Measurements from ENCODE around the gene MTHFD2.

MTHFD2 gene

DNA sequence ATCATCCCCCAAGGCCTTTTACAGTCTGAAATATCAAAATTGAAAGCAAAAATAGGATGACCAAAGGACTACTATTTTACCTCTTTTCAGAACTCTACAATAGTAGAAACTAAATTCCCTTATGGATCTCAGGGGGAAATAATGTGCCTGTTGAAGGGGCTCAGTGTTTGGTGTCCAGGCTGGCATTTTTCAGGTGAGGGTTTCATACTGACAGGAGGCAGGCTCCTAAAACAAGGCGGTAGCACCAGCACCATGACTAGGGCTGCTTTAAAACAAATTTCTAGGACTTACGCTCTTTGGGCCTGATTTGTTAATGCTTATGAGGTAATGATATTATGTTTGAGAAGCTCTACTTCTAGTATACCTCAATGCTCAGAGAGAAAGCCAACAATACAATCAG lies 45.5 kb upstream of the MTHFD2 start:
- Histone ChIP-seq H3K9ac (ENCODE audit: low read depth, low read length) (no peak overlapping the region), H2AFZ (ENCODE audit: low read depth, low read length) (no peak overlapping the region), H3K27me3 (ENCODE audit: insufficient read depth, low read length, poor library complexity) (no peaks in the 10 kb centered on the region), H3K9me3 (ENCODE audit: insufficient read depth, low read length, severe bottlenecking) (no peaks in the 10 kb centered on the region), H4K20me1 (ENCODE audit: insufficient read depth, low read length) (no peaks in the 10 kb centered on the region), H3K79me2 (ENCODE audit: insufficient read depth, low read length) (0 out of 2 replicates have a peak, but pooled peaks cover 3% of the 10 kb centered on the region), H3K36me3 (ENCODE audit: insufficient read depth, low read length) (peaks cover 60% of the 10 kb centered on the region), H3K27ac (ENCODE audit: low read length) (no peak overlapping the region), H3K4me3 (ENCODE audit: low read depth in 1 of 2, low read length in 2 of 2) (no peak overlapping the region), H3K4me1 (ENCODE audit: insufficient read depth, low read length) (peaks cover 8% of the 10 kb centered on the region), H3K4me2 (ENCODE audit: insufficient read depth, low read length) (no peak overlapping the region)
- TF ChIP-seq, protein P1, sequence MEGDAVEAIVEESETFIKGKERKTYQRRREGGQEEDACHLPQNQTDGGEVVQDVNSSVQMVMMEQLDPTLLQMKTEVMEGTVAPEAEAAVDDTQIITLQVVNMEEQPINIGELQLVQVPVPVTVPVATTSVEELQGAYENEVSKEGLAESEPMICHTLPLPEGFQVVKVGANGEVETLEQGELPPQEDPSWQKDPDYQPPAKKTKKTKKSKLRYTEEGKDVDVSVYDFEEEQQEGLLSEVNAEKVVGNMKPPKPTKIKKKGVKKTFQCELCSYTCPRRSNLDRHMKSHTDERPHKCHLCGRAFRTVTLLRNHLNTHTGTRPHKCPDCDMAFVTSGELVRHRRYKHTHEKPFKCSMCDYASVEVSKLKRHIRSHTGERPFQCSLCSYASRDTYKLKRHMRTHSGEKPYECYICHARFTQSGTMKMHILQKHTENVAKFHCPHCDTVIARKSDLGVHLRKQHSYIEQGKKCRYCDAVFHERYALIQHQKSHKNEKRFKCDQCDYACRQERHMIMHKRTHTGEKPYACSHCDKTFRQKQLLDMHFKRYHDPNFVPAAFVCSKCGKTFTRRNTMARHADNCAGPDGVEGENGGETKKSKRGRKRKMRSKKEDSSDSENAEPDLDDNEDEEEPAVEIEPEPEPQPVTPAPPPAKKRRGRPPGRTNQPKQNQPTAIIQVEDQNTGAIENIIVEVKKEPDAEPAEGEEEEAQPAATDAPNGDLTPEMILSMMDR (IDR thresholded peaks at IDR 0.05; ENCODE audit: borderline replicate concordance, extremely low read depth, low read length, poor library complexity, severe bottlenecking), result no peak
- no peak for TF ChIP-seq EZH2 (IDR thresholded peaks at IDR 0.05; ENCODE audit: borderline replicate concordance, low read depth, low read length, severe bottlenecking)
- no peak for ATAC-seq (ENCODE audit: insufficient read depth, low read depth)
- DNase-seq, result no peak

DNA sequence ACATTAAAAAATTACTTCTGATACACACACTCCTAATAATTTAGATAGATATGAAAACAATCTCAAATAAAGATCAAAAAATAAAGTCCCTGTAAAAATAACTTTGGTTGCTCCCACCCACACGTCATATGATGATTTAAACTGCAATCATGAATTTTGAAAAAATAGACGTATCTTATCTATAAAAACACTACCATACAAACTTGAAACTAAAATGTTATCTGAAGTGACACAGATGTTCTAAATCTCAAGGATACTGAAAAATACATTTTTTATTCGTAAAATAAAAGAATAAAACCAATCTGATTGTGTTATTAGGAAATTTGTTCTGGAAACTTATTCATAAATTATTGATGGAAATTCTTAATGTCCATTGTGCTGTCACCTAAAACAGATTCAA lies 42.6 kb upstream of the MTHFD2 start:
- DNase-seq, result no peak
- H3K9me3 ChIP-seq (ENCODE audit: insufficient read depth, low read length, severe bottlenecking), result no peaks in the 10 kb centered on the region
- H4K20me1 ChIP-seq (ENCODE audit: insufficient read depth, low read length), result no peaks in the 10 kb centered on the region; the same call in 1 of the 2 replicates
- H3K4me2 ChIP-seq (ENCODE audit: insufficient read depth, low read length), result no peak overlapping the region
- peaks cover 89% of the 10 kb centered on the region for H3K36me3 ChIP-seq (ENCODE audit: insufficient read depth, low read length)
- no peak overlapping the region for H3K9ac ChIP-seq (ENCODE audit: low read depth, low read length)
- TF ChIP-seq EZH2 (IDR thresholded peaks at IDR 0.05; ENCODE audit: borderline replicate concordance, low read depth, low read length, severe bottlenecking), result no peak
- TF ChIP-seq, protein P1 (IDR thresholded peaks at IDR 0.05; ENCODE audit: borderline replicate concordance, extremely low read depth, low read length, poor library complexity, severe bottlenecking), result no peak
- H3K27ac ChIP-seq (ENCODE audit: low read length), result no peak overlapping the region
- no peaks in the 10 kb centered on the region for H3K4me1 ChIP-seq (ENCODE audit: insufficient read depth, low read length)
- H3K79me2 ChIP-seq (ENCODE audit: insufficient read depth, low read length), result peaks cover 4% of the 10 kb centered on the region; the same call in 1 of the 2 replicates
- no peaks in the 10 kb centered on the region for H3K27me3 ChIP-seq (ENCODE audit: insufficient read depth, low read length, poor library complexity)
- no peak overlapping the region for H3K4me3 ChIP-seq (ENCODE audit: low read depth in 1 of 2, low read length in 2 of 2)
- H2AFZ ChIP-seq (ENCODE audit: low read depth, low read length), result no peak overlapping the region
- ATAC-seq (ENCODE audit: insufficient read depth, low read depth), result no peak

DNA sequence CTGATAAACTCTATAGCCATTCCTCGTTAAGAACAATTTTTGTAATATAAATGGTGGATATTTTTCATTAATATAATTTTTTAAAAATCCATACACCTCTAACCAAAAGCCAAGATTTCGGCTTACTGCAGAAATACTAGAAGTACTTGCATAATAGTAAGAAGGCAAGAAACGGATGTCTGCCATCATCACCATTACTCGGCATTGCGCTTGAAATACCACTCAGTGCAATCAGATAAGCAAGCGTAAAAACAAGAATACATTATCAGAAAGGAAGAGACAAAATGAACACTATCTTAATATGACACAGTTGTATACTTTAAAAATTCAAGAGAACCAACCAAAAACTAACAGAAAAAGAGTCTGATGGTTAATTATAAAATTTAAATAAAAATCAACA lies 35.5 kb upstream of the MTHFD2 start:
- Histone ChIP-seq H2AFZ (ENCODE audit: low read depth, low read length) (no peak overlapping the region), H4K20me1 (ENCODE audit: insufficient read depth, low read length) (peaks cover 17% of the 10 kb centered on the region), H3K9ac (ENCODE audit: low read depth, low read length) (no peak overlapping the region), H3K27ac (ENCODE audit: low read length) (no peak overlapping the region), H3K36me3 (ENCODE audit: insufficient read depth, low read length) (peaks cover 99% of the 10 kb centered on the region), H3K4me1 (ENCODE audit: insufficient read depth, low read length) (no peaks in the 10 kb centered on the region), H3K79me2 (ENCODE audit: insufficient read depth, low read length) (peaks cover 59% of the 10 kb centered on the region), H3K9me3 (ENCODE audit: insufficient read depth, low read length, severe bottlenecking) (peaks cover 6% of the 10 kb centered on the region), H3K4me2 (ENCODE audit: insufficient read depth, low read length) (no peak overlapping the region), H3K27me3 (ENCODE audit: insufficient read depth, low read length, poor library complexity) (no peaks in the 10 kb centered on the region), H3K4me3 (ENCODE audit: low read depth in 1 of 2, low read length in 2 of 2) (no peak overlapping the region)
- ATAC-seq (ENCODE audit: insufficient read depth, low read depth) (no peak), DNase-seq (no peak)
- TF ChIP-seq, protein P1 (IDR thresholded peaks at IDR 0.05; ENCODE audit: borderline replicate concordance, extremely low read depth, low read length, poor library complexity, severe bottlenecking), result no peak
- TF ChIP-seq EZH2 (IDR thresholded peaks at IDR 0.05; ENCODE audit: borderline replicate concordance, low read depth, low read length, severe bottlenecking), result no peak

DNA sequence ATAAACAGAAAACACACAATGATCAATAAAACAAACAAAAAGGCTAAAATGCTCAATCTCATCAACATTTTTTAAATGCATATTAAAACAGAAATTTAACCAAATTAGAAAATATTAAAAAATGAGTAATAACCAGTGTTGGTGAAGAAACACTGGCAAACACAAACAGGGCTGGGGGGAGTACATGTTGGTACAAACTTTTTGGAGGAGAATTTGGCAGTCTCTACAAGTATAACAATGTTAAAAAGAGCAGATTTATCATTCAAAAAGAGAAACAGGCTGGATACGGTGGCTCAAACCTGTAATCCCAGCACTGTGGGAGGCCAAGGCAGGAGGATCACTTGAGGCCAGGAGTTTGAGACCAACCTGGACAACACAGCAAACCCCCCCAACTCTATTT lies 33.7 kb upstream of the MTHFD2 start:
- peaks cover 99% of the 10 kb centered on the region for H3K36me3 ChIP-seq (ENCODE audit: insufficient read depth, low read length)
- H3K4me1 ChIP-seq (ENCODE audit: insufficient read depth, low read length), result no peaks in the 10 kb centered on the region
- TF ChIP-seq, protein P1 (IDR thresholded peaks at IDR 0.05; ENCODE audit: borderline replicate concordance, extremely low read depth, low read length, poor library complexity, severe bottlenecking), result no peak
- TF ChIP-seq EZH2 (IDR thresholded peaks at IDR 0.05; ENCODE audit: borderline replicate concordance, low read depth, low read length, severe bottlenecking), result no peak
- no peak overlapping the region for H3K4me3 ChIP-seq (ENCODE audit: low read depth in 1 of 2, low read length in 2 of 2)
- H3K9me3 ChIP-seq (ENCODE audit: insufficient read depth, low read length, severe bottlenecking), result peaks cover 6% of the 10 kb centered on the region
- H3K9ac ChIP-seq (ENCODE audit: low read depth, low read length), result no peak overlapping the region
- ATAC-seq (ENCODE audit: insufficient read depth, low read depth), result no peak
- DNase-seq, result no peak
- no peak overlapping the region for H2AFZ ChIP-seq (ENCODE audit: low read depth, low read length)
- H3K27me3 ChIP-seq (ENCODE audit: insufficient read depth, low read length, poor library complexity), result no peaks in the 10 kb centered on the region
- H3K4me2 ChIP-seq (ENCODE audit: insufficient read depth, low read length), result no peak overlapping the region
- H3K79me2 ChIP-seq (ENCODE audit: insufficient read depth, low read length), result peaks cover 75% of the 10 kb centered on the region
- no peak overlapping the region for H3K27ac ChIP-seq (ENCODE audit: low read length)
- peaks cover 21% of the 10 kb centered on the region for H4K20me1 ChIP-seq (ENCODE audit: insufficient read depth, low read length)
